Measurements from ENCODE around the gene TFE3. TPM values are rescaled to one million over a fixed set of nuclear protein-coding genes. Genes with fewer than 3 reads are reported as not detected.

The TFE3 gene, protein sequence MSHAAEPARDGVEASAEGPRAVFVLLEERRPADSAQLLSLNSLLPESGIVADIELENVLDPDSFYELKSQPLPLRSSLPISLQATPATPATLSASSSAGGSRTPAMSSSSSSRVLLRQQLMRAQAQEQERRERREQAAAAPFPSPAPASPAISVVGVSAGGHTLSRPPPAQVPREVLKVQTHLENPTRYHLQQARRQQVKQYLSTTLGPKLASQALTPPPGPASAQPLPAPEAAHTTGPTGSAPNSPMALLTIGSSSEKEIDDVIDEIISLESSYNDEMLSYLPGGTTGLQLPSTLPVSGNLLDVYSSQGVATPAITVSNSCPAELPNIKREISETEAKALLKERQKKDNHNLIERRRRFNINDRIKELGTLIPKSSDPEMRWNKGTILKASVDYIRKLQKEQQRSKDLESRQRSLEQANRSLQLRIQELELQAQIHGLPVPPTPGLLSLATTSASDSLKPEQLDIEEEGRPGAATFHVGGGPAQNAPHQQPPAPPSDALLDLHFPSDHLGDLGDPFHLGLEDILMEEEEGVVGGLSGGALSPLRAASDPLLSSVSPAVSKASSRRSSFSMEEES
- total RNA-seq = 17.0 TPM

DNA sequence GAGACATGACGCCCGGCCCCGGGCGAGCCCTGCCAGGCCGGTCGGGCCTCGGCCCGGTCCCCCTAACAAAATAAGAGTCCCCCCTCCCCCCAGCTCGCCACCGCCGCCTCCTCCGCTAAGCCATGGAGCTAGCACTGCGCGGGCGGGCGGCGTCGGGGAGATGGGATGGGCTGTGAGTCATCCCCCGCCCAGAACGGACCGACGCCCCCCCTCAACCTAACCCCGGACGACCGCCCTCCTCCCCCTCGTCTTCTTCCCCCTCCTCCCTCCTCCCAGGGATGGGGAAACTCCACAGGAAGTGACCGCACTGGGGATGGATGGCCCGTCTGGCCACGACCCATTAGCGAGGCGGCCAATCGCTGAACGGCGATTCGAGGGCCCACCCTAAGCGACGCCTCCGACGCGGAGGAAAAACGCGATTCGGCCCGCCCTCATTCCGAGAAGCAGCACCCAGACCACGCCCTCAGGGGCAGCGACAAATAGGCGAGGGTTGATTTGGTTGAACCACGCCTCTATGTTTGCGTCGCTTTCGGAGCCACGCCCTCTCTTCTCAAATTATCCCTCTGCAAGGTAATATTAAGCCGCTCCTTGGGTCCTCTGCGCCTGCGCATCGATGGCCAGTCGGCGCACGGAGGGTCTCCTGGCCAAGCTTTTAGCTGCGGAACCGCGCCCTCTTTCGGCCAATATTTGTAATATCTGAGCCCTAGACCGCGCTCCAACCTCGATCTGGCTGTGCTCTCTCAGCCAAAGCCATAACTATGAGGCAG is at the start of gene TFE3:
Gene TFE3, minus strand, starts transcription at position 138 of the 767 bp plus-strand sequence. Its CDS starts 131 bp downstream, at position 7.
- peak; percentile 100 for DNase-seq

DNA sequence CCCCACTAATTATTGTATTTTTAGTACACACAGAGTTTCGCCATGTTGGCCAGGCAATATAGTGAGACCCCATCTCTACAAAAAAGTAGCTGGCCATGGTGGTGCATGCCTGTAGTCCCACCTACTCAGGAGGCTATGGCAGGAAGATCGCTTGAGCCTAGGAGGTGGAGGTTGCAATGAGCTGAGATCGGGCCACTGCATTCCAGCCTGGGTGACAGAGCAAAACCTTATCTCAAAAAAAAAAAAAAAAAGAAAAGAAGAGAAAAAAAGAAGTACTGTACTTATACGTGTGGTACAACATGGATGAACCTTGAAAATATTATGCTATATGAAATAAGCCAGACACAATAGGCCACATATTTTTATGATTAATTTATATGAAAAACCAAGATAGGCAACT is 46.4 kb upstream of the TFE3 start:
- no peak for DNase-seq

DNA sequence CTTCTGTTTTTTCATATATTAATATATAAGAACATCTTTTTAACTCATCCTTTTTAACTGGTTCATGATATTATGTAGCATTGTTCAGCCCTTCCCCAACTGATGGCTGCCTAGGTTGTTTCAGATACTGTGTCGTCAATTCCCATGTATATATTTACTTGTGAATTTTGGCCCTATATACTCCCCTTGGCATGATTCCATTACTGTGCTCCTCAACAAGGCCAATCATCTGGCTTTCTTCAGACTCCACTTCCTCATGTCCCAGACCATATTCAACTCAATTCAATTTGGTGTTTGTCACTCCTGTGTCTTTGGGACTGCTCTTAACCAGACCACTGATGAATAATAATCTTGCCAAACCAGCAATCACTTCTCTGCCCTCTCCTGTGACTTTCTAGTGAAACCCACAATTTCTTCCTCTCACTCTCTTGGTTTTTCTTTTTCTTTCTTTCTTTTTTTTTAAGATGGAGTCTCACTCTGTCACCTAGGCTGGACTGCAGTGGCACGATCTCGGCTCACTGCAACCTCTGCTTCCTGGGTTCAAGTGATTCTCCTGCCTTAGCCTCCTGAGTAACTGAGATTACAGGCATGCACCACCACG is 39.2 kb upstream of the TFE3 start:
- DNase-seq = peak; percentile 3

DNA sequence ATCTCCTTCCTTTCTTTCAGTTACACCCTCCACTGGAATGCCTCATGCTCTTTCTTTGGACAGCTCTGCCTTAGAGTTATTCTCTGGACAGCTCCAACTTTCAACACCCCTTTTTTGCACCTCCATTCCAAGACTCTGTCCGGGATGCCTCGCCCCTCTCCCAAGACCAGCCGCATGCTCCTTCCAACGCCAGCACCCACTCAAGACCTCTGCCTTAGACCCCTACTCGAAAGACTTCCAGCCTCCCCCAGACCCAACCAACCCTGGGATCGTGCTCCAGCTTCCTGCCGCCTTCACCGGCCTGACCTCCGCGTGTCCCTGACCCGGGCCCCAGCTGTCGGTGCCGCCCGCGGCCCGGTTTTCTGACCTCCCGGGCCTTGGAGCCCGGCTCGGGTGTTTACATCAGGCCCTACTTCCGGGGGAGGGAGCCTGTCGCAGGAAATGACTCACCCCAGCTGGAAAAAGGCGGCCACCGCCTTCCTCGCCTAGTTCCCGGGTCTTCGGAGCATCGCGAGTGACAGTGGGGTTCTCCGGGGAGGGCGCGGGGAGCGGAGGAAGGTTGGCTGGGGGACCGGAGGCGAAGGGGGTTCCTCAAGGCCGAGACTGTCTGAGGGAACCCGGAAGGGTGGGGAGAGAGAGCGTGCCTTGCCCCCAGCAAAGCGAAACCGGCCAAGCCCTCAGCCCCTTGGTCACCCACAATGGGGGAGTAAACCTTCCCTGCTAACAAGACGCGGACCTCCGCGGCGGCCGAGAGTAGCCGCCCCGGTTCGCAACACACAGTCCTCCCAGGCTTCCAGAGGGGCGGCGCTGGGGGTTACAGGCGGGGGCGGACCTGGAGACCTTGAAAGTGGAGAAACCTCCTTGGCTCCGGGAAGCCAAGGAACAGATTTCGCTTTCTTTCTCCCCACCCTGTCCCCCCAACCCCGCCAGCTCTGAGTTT is 36.6 kb upstream of the TFE3 start, which contains the start of gene WDR45:
Gene WDR45, minus strand, starts transcription at position 399 of the 940 bp plus-strand sequence. CDS start 1,792 bp downstream, outside the sequence.
- peak; percentile 73 for DNase-seq

DNA sequence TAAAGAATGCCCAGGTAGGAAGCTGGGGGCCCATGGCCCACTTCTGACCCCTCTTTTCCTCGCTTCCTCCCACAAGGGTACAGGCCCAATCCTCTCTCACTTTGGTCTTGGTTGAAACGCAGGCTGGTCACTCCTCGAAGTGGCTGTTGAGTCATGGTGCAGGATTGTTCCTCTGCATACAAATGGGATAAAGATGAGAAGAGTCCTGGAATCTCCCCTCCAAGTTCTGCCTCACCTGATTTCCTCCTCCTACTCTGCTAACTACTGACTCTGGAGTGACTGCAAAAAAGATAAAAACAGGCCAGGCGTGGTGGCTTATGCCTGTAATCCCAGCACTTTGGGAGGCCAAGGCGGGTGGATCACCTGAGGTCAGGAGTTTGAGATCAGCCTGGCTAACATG is 34.8 kb upstream of the TFE3 start:
- no peak for DNase-seq

DNA sequence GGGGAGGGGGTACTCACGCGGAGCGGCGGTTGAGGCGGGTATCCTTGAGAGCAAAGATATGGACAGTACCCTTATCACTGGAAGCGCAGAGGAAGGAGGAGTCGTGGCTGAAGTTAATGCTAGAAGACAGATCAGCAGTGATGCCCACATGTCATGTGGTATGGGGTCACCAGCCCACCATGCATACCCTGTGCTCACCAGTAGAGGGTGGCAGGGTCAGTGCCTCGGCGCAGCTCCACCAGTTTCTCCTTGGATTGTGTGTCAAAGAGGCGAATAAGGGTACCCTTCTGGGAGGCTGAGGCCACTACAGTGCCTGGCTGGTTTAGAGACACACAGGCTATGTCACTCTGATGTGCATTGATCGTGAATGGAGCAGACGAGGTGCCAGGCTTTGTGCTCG is 32.2 kb upstream of the TFE3 start:
- DNase-seq = no peak

DNA sequence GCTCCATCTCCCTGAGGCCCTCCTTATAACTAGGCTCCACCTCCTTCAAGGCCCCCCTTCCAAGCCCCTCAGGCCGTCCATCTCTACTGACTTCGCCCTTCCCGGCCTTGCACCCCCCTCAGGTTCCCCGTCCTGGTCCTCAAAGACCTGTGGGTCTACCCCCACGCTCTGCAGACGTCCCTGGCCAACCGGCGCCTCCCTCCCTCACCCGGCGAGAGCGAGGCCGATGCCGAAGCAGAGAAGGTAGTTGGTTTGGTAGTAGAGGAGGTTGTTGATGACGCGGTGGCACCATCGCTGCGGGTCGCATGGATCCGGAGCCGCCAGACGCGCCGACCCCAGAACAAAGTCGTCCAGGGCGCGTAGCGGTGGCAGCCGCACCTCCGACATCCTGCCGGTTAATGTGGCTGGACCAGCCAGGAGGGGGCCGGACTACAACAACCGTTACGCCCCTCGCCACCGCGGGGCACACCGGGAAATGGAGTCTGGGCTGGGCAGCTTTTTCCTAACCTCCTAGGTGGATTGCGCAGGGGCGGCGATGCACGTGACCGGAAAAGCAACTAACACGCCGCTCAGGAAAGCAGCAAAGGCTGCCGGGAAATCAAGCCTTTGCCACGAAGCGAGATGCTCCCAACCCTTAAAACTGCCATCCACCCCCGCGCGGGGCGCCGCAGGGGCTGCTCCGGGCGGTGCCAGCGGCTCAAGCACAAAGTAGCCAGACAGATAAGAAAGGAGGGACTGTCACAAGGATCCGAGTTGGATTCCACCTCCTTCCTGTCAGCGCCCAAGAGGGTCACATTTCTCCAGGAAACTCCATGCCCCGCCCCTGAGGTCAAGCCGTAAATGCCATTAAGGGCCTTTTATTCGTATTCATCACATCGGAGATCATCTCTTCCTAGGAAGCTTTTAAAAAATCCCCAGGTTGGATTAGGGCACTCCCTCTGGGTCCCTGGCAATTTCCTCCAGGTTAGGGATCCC is 30.7 kb upstream of the TFE3 start, which contains the start of gene PRAF2:
Gene PRAF2, minus strand, starts transcription at position 402 of the 975 bp plus-strand sequence. Its CDS starts 15 bp downstream, at position 387.
- peak; percentile 91 for DNase-seq

DNA sequence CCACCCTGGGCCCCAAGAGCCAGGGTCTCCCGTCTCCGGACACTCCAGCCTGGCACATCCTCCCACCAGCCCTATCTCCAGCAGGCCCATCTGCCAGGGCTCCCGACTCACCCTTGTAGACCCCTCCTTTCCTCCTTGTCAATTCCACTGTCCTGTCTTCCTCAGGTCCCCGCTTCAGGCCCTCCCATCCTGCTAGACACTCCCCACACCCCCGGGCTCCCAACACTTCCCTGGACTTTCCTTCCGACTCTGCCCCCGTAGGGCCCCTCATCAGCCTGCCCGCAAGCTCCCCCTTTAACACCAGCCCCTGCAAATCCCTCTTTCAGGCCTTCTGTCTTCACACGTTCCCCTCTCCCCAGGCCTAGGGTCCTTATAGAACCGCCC is 29.5 kb upstream of the TFE3 start:
- no peak for DNase-seq

DNA sequence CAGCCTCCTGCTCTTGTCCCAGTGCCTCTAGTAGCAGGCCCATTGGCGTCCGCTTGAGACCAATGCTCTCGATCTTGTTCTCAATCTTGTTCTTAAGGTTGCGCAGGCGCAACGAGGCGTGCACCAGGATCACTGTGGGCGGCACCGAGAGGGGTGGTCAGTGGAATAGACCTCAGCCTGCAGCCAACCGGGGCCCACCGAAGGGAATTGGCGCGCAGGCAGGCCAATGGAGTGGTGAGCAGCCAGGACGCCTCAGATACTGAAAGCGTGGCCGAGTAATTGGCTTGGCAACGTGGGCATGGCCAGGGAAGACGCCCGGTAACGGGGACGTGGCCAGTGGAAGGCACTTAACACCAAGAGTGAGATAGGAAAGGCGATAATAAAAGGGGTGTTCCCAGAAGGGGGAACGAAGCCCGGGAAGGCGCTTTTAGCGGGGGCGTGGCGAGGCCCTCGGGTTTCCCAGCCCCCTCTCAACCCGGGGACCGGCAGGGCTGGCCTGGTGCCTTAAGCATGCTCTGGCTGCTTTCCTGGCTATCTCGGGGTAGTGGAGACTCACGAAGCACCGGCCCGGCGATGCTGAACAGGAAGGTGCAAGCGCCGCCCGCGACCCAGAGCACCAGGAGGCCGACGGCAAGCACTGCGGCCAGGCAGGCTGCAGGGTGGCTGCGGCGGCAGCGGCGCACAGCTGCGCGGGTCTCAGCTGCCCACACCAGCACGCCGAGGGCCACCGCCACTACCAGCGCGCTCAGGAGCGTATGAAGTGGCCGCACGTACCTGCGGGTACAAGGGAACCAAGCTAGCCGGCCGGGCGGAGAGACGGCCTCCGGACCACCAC is 28.9 kb upstream of the TFE3 start:
- peak; percentile 28 for DNase-seq

DNA sequence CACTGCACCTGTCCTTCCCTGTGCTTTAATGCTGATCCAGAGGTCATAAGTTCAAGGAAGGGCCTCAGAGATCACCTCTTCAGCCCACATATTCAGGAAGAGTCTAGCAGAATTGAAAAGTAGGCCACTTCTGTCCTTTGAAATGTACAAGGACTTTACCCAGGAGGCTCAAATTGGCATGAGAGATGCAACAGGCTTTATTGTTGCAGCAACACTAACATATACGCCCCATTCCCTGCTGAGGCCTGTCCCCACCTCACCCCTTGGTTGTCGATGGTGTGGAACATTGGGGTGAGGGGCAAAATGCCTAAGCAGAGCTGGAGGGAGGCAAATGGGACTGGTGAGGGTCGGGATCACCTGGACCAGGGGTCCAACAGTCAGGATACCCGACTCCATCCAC is 27.8 kb upstream of the TFE3 start:
- DNase-seq = no peak

DNA sequence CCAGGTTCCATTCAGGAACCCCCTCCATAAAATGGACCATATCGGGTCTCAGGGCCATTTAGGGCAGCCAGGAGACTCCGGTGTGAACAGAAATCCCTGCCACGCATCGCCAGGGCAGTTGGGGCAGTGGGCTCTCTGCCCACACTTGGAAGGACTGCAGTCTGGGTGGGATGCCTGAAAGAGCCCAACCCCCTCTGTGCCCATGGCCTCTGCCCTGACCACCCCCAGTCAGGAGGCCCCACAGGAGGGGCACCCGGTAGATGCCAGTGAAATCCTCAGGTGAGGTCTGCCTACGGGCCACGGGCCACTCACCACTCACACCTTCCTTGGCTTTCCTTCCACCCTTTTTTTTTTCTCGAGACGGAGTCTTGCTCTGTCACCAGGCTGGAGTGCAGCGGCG is 25.9 kb upstream of the TFE3 start:
- DNase-seq = no peak

DNA sequence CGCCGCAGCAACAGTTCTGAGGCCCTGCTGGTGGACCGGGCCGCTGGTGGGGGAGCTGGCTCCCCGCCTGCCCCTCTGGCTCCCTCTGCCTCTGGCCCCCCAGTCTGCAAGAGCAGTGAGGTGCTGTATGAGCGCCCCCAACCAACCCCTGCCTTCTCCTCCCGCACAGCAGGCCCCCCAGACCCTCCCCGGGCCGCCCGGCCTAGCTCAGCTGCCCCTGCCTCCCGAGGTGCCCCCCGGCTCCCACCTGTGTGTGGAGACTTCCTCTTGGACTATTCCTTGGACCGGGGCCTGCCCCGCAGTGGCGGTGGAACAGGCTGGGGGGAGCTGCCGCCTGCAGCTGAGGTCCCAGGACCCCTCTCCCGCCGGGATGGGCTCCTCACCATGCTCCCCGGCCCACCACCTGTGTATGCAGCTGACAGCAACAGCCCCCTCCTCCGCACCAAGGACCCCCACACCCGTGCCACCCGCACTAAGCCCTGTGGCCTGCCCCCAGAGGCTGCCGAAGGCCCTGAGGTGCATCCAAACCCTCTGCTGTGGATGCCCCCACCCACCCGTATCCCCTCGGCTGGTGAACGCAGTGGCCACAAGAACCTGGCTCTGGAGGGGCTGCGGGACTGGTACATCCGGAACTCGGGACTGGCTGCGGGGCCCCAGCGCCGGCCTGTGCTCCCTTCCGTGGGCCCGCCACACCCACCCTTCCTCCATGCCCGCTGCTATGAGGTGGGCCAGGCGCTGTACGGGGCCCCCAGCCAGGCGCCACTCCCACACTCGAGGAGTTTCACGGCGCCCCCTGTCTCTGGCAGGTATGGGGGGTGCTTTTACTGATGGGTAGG is 24.3 kb upstream of the TFE3 start:
- no peak for DNase-seq

DNA sequence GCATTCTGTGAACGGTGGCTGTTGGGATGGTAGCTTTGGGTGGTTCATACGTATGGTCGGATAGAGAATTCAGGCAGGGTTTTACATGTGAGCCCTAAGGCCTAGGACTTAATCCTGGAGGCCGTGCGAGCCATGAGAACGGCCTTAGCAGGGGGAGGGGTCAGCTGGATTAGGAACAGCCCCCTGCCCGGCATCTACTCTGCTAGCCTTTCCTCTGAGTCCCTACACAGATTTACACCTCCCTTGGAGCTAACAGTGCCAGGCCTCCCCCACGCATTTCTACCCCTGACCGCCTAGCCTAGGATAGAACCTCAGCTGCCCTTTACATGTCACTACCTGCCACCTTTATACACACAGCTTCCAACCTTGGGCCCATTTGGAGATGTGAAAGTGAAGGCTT is 23.5 kb upstream of the TFE3 start:
- DNase-seq = no peak

DNA sequence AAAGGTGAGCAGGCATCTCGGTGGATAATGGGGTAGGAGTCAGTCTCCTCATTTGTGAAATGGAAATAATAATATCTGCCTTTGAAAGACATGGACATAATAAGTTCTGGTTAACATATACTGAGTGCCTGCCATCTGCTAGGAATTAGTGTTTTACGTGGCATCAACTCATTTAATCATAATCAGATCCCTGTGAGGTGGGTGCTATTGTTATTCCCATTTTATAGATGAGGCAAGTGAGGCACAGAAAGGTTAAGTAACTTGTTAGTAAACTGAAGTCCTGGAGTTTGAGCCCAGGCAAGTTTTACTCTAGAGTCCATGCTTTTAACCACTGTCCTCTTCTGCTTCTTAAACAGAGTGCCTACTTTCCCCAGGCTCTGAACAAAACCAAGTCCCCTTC is 23.1 kb upstream of the TFE3 start:
- no peak for DNase-seq

DNA sequence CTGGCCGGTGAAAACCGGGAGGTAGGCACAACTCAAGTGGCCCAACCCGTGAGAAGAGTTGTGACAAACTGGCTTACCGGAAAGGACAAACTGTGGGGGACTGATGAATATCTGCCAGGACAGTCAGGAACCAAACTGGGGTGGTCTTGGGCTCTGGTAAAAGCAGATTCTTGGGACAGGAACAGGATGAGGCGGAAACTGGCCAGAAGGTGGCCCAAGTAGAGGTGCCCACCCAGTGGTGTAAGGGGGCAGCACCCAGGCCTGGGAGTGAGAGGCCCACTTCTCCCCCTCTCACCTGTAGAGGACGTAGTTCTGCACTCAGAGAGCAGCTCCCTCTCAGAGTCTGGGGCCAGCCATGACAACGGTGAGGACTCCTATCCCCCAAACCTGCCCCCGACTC is 21.6 kb upstream of the TFE3 start:
- DNase-seq = no peak

DNA sequence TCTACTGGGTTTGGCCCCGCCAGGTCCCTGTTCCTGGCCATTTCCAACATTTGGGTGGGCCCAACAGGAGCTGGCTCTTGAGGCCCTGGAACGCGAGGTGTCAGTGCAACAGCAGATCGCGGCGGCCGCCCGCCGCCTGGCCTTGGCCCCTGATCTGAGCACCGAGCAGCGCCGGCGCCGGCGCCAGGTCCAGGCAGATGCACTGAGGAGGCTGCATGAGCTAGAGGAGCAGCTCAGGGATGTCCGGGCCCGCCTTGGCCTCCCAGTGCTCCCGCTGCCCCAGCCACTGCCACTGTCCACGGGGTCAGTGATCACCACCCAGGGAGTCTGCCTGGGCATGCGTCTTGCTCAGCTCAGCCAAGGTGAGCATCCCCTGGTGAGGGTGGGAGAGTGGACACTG is 21.1 kb upstream of the TFE3 start:
- DNase-seq = no peak

DNA sequence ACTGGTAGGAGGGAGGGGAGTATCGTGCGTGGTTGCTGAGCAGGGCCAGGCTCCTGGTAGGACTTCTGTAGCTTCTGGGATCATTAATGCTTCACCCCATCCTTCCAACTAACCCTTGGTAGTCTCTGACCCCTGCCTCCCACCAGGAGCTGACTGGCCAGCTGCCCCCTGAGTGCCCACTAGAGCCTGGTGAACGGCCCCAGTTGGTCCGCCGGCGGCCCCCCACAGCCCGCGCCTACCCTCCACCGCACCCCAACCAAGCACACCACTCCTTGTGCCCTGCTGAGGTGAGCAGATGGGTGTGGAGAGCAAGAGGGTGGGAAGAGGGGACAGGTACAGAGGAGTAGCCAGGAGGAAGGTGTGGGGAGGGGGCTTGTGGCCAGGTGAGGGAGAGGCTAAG is 20.6 kb upstream of the TFE3 start:
- no peak for DNase-seq

DNA sequence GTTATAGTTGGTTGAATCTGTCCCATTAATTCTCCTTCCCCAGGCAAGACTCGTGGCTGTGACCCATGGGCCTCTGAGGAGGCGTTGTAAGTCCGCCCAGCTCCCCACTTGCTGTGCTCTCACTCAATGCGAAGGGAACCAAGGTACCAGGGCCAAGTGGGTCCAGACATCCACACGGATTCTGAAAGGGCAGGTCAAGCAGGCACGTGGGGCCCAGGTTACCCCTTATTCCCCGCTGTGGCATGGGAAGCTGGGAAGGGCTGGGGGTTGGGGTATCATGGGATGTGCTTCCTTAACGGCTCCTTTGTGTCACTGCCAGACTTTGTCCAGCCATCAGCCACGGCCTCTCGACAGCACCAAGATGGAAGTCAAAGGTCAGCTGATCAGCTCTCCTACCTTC is 18.8 kb upstream of the TFE3 start:
- DNase-seq = no peak

Measured in skin of body (tissue), 2 donors.